Right lobe of liver (tissue), 6 donors: ENCODE results near the gene BEND3. TPM values are rescaled to one million over a fixed set of nuclear protein-coding genes. Genes with fewer than 3 reads are reported as not detected.
"Not testable (repeated sequence)": the region's sequence is repeated elsewhere in the genome, so short reads cannot be mapped to it uniquely, and the experiment has no call there.

Source experiments
- ATAC-seq, 4 donors: fragments of 200-7000 bp; cut with Tn5 transposase; one replicate each; pipeline ENCODE4 v1.9.1; 2020; ENCODE audit warnings: mild to moderate bottlenecking in 4 of 4, moderate library complexity in 4 of 4
- DNase-seq, 3 donors: peaks; one replicate each; pipeline ENCODE4 v3.0.0-alpha.2; 2020
- H3K27ac ChIP-seq, 3 donors: fragments of 200-600 bp; one replicate each; pipeline ENCODE4 v1.8.0; 2022
- H3K27me3 ChIP-seq, 2 donors: fragments of 200-600 bp; one replicate each; pipeline ENCODE4 v1.8.0; 2022
- H3K36me3 ChIP-seq, 4 donors: fragments of 200-600 bp; sonication (generic) in 1 of 4; one replicate each; pipeline versions ENCODE4 v1.5.1 to v1.8.0; 2017 to 2022; ENCODE audit warnings: control low read depth in 1 of 4
- H3K4me1 ChIP-seq, 4 donors: fragments of 200-600 bp; sonication (generic) in 1 of 4; one replicate each; pipeline versions ENCODE4 v1.5.1 to v1.8.0; 2017 to 2022; ENCODE audit warnings: control low read depth in 1 of 4
- H3K4me3 ChIP-seq, 3 donors: fragments of 200-600 bp; one replicate each; pipeline ENCODE4 v1.8.0; 2022
- H3K9me3 ChIP-seq, 4 donors: fragments of 200-600 bp; sonication (generic) in 1 of 4; one replicate each; pipeline versions ENCODE4 v1.5.1 to v1.8.0; 2017 to 2022; ENCODE audit warnings: control low read depth in 1 of 4
- POLR2A ChIP-seq: fragments of 450-650 bp; IDR thresholded peaks from one replicate; pipeline ENCODE4 v1.6.1; 2017; ENCODE audit warnings: antibody characterized with exemption, mild to moderate bottlenecking
- WGBS: methylation state at CpG from one replicate; pipeline ENCODE4 v1.1.6; 2018; ENCODE audit warnings: low coverage, low lambda C conversion rate; ENCODE audit not compliant: insufficient coverage; ENCODE audit errors: missing lambda C conversion rate; 5-methylcytosine and 5-hydroxymethylcytosine counted together
- intact Hi-C, 2 donors: fragments of 100-400 bp; cut with DNase I; formaldehyde crosslinking; loops; one replicate each; pipeline versions ENCODE4 v1.11.2 to v1.14.1; 2022
- total RNA-seq, 6 experiments: library from RNA; depleted of rRNA in 2 of 6; stranded (reverse); fragments of >200 nt in 2 of 6; fragmentation: NEBNext Ultra II Directional in 3 of 6; extraction: Animal tissue kit (Norgen Biotek cat#: 25700) in 3 of 6; gene quantifications; one replicate each; pipeline versions ENCODE4 v1.1.0 to v1.2.4, GENCODE V29; 2016 to 2023
- TF ChIP-seq, protein P1 (sequence below), 4 donors: fragments of 200-600 bp in 3 of 4; fragments of 450-650 bp in 1 of 4; IDR thresholded peaks; one replicate each; pipeline versions ENCODE4 v1.5.1 to v1.8.0; 2016 to 2022; ENCODE audit warnings: antibody characterized with exemption in 4 of 4, mild to moderate bottlenecking in 2 of 4
- donor health status: DM: no; HTN: yes; CAD: no.
- donor health status: DM: no; HTN: no; CAD: no.
- donor health status: DM: no; HTN: no; CAD: no.
- donor health status: DM: no; HTN: yes; CAD: no.
- donor health status: DM: no; HTN: yes; CAD: no.

BEND3 gene
- total RNA-seq, 6 experiments from 2014 or later = 0.83 to 2.7 (median 1.4) TPM

DNA sequence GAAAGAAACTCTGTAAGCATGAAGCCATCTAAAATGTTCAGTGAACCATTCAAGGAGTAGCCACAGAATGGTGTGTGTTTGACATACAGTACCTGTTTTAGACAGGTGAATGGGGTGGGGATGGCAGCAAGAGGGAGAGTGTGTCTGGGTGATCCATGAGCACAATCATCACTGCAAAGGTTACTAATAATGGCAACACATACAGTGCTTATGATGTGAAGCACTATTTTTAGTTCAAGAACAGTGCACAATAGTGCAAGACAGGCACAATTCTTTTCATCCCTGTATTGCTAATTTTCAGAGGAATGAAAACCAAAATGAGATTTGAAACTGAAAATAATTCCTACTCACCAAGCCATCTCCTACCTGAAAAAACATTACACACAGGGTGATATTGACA is 14.1 kb downstream of the BEND3 start:
- Histone ChIP-seq H3K4me1 (no peaks in the 10 kb centered on the region), H3K4me3 (no peak overlapping the region), H3K36me3 (no peaks in the 10 kb centered on the region), H3K27ac (no peak overlapping the region), H3K27me3 (no peaks in the 10 kb centered on the region), H3K9me3 (no peaks in the 10 kb centered on the region)
- ATAC-seq (no peak), DNase-seq (no peak)
- TF ChIP-seq, protein P1, sequence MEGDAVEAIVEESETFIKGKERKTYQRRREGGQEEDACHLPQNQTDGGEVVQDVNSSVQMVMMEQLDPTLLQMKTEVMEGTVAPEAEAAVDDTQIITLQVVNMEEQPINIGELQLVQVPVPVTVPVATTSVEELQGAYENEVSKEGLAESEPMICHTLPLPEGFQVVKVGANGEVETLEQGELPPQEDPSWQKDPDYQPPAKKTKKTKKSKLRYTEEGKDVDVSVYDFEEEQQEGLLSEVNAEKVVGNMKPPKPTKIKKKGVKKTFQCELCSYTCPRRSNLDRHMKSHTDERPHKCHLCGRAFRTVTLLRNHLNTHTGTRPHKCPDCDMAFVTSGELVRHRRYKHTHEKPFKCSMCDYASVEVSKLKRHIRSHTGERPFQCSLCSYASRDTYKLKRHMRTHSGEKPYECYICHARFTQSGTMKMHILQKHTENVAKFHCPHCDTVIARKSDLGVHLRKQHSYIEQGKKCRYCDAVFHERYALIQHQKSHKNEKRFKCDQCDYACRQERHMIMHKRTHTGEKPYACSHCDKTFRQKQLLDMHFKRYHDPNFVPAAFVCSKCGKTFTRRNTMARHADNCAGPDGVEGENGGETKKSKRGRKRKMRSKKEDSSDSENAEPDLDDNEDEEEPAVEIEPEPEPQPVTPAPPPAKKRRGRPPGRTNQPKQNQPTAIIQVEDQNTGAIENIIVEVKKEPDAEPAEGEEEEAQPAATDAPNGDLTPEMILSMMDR (IDR thresholded peaks at IDR 0.05) = no peak
- no peak for TF ChIP-seq POLR2A
- intact Hi-C loops = no loop called here

DNA sequence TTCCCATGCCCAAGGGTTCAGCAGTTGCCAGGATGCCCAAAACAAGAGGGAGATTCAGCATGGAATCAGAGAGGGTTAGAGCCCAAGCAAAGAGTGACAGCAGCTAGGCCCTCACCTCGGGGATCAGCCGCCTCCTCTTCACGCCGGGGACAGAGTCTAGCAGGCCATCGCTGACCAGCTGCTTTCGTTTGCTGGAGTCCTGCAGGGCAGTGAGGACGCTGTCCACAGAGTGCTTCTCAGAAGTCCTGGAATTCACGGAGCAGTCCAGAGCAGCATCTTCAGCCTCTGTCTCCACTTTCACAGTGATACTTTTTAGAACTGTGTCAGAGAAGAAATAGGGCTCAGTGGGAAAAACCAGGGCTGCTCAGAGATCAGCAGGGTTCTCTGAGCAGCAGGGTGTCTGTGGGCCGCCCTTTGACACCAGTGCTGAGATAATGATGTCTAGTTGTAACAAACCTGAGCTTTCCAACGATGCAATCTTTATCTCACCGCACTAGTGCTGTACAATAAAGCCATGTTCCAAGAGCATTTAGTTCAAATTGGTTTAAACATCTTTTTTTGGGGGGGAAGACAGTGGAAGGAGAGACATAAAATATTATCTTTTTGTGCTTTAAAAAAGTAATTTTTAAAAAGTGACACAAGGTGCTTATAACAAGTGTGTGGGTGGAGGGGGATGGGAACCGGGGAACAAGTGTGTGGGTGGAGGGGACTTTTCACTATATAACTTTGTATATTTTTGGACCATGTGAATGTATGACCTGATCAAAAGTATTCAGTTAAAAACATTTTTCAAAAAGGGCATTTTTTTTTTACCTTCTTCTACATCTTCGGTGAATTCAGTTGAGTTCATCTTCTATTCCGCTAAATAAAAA is 16.6 kb downstream of the BEND3 start:
- no peak for ATAC-seq
- Histone ChIP-seq H3K27me3 (no peaks in the 10 kb centered on the region), H3K4me3 (no peak overlapping the region), H3K4me1 (no peaks in the 10 kb centered on the region), H3K9me3 (no peaks in the 10 kb centered on the region), H3K27ac (no peak overlapping the region), H3K36me3 (no peaks in the 10 kb centered on the region)
- TF ChIP-seq, protein P1 (IDR thresholded peaks at IDR 0.05) = no peak
- no peak for TF ChIP-seq POLR2A
- DNase-seq = no peak
- 71% methylated on average over 6 of the region's 14 CpGs for WGBS
- intact Hi-C loops = no loop called here

DNA sequence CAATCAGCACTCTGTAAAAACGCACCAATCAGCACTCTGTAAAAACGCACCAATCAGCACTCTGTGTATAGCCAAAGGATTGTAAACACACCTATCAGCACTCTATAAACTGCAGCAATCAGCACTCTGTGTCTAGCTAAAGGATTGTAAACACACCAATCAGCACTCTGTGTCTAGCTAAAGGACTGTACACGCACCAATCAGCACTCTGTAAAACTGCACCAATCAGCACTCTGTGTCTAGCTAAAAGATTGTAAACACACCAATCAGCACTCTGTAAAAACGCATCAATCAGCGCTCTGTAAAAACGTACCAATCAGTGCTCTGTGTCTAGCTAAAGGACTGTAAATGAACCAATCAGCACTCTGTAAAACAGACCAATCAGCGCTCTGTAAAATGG is 30.9 kb downstream of the BEND3 start:
- WGBS = 93% methylated on average over 4 of the region's 7 CpGs
- ATAC-seq, H3K4me1 ChIP-seq, H3K9me3 ChIP-seq, H3K4me3 ChIP-seq, H3K36me3 ChIP-seq, DNase-seq, intact Hi-C loops, H3K27me3 ChIP-seq, H3K27ac ChIP-seq: not testable (repeated sequence)

DNA sequence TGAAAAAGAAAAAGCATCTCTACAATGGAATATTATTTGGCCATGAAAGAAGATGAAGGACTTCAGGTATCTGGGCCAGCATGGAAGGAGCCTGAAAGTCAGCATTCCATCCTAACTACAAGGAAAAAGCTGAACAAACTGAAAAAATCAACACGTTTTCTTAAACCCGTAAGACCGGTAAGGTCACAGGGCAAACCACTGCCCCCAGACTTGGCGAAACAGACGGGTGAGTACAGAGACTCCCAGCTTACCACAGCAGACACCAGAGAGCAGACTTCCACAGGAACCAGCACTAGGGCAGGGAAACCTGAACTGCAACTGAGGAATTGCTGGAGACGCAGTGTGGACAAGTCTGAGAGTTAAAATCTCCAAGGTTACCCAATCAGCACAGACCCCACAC is 31.4 kb downstream of the BEND3 start:
- H3K4me1 ChIP-seq = no peaks in the 10 kb centered on the region
- H3K27ac ChIP-seq = no peak overlapping the region
- no peaks in the 10 kb centered on the region for H3K9me3 ChIP-seq
- H3K4me3 ChIP-seq = no peak overlapping the region
- ATAC-seq (no peak), DNase-seq (peak in 1 of 3 donors; percentile 17)
- WGBS = 100% methylated on average over 5 of the region's 6 CpGs
- intact Hi-C loops = no loop called here
- H3K36me3 ChIP-seq = no peaks in the 10 kb centered on the region
- no peaks in the 10 kb centered on the region for H3K27me3 ChIP-seq
- TF ChIP-seq POLR2A = no peak
- TF ChIP-seq, protein P1 (IDR thresholded peaks at IDR 0.05) = no peak

DNA sequence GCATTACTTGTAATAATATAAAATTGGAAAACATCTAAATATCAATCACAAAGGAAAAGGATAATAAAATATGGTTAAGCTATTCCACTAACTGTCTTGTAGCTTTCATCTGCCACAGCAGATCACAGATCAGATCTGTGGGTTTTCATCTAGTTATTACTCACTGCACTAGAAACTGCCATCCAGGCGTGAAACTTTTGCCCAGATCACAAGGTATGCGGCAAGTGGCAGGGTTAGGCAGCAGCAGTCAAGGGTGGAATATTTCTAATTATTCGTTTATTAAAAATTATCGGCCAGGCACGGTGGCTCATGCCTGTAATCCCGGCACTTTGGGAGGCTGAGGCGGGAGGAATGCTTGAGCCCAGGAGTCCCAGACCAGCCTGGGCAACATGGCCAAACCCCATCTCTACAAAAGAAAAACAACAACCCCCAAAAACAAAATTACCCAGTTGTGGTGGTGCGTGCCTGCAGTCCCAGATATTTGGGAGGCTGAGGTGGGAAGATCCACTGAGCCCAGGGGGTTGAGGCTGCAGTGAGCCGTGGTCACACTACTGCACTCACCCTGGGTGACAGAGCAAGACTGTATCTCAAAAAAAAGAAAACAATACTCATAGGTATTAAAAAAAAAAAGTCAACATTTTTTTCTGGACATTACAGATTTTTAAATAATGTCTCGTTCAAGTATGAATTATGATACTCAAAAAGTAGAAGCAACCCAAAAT is 32.1 kb downstream of the BEND3 start:
- H3K4me3 ChIP-seq = no peak overlapping the region
- no peak overlapping the region for H3K27ac ChIP-seq
- no peak for ATAC-seq
- no peaks in the 10 kb centered on the region for H3K36me3 ChIP-seq
- H3K4me1 ChIP-seq = no peaks in the 10 kb centered on the region
- intact Hi-C loops = no loop called here
- DNase-seq = peak in 1 of 3 donors; percentile 14
- WGBS = 78% methylated on average over 7 of the region's 10 CpGs
- no peaks in the 10 kb centered on the region for H3K9me3 ChIP-seq
- H3K27me3 ChIP-seq = no peaks in the 10 kb centered on the region
- TF ChIP-seq POLR2A = no peak
- TF ChIP-seq, protein P1 (IDR thresholded peaks at IDR 0.05) = no peak
